GM18861 (cell line): Measurements from ENCODE around the gene KRTAP7-1.

Experiments
- ATAC-seq: cut with Tn5 transposase; IDR thresholded peaks from one replicate; pipeline ENCODE4 v1.9.1; 2021; ENCODE audit not compliant: unreplicated experiment

KRTAP7-1 gene

GRCh38 chr21:30829659-30830058, at the start of gene KRTAP7-1:
KRTAP7-1 (minus strand) TSS chr21:30829759; CDS start chr21:30829698, 61 bp downstream.
- ATAC-seq: no peak

GRCh38 chr21:30874526-30874925, 45.0 kb upstream of the KRTAP7-1 start:
- ATAC-seq: no peak

GRCh38 chr21:30847627-30848500, 18.3 kb upstream of the KRTAP7-1 start:
- no peak for ATAC-seq

GRCh38 chr21:30842990-30843389, 13.4 kb upstream of the KRTAP7-1 start:
- no peak for ATAC-seq

- no peak for ATAC-seq
Observed at GRCh38 chr21:30839304-30839703, 9.7 kb upstream of the KRTAP7-1 start.

- ATAC-seq: no peak
Observed at GRCh38 chr21:30838536-30838935, 9.0 kb upstream of the KRTAP7-1 start.

GRCh38 chr21:30831194-30831765, 1.7 kb upstream of the KRTAP7-1 start:
- ATAC-seq: no peak

GRCh38 chr21:30818837-30819610, 10.5 kb downstream of the KRTAP7-1 start:
- ATAC-seq: no peak

- ATAC-seq: no peak
Observed at GRCh38 chr21:30813174-30813573, 16.4 kb downstream of the KRTAP7-1 start, which contains the start of gene KRTAP8-1. KRTAP8-1 (minus strand) TSS chr21:30813274; CDS start chr21:30813220, 54 bp downstream.

GRCh38 chr21:30800605-30801004, 29.0 kb downstream of the KRTAP7-1 start:
- ATAC-seq: no peak

GRCh38 chr21:30793581-30794314, 35.8 kb downstream of the KRTAP7-1 start:
- ATAC-seq: no peak

GRCh38 chr21:30779249-30779648, 50.3 kb downstream of the KRTAP7-1 start:
- ATAC-seq: no peak
